Coronary artery (tissue), 2 donors: Measurements from ENCODE around the gene PLEKHS1.
"Not testable (repeated sequence)": the region's sequence is repeated elsewhere in the genome, so short reads cannot be mapped to it uniquely, and the experiment has no call there.

Source experiments
- DNase-seq: peaks from one replicate; pipeline ENCODE4 v3.0.0-alpha.2; 2017; ENCODE audit warnings: low spot score
- H3K27ac ChIP-seq, 2 donors: fragments of 200-600 bp; sonication (generic); one replicate each; pipeline ENCODE4 v1.5.1; 2016 to 2019
- H3K4me3 ChIP-seq: fragments of 200-600 bp; sonication (generic); 2 replicates; pipeline ENCODE4 v1.5.1; 2016; ENCODE audit warnings: mild to moderate bottlenecking, moderate library complexity
- CTCF ChIP-seq: fragments of 200-600 bp; sonication (generic); IDR thresholded peaks from one replicate; pipeline ENCODE4 v1.5.1; 2019; ENCODE audit warnings: antibody characterized with exemption

The PLEKHS1 gene

GRCh38 chr10:113788604-113789083 is 37.2 kb downstream of the PLEKHS1 start:
- DNase-seq: no peak
- H3K27ac ChIP-seq: no peak overlapping the region
- no peak for TF ChIP-seq CTCF
- no peak overlapping the region for H3K4me3 ChIP-seq

- no peak for DNase-seq
- H3K27ac ChIP-seq: no peak overlapping the region
- no peak for TF ChIP-seq CTCF
- no peak overlapping the region for H3K4me3 ChIP-seq
Observed at GRCh38 chr10:113791691-113792090, 40.2 kb downstream of the PLEKHS1 start.

DNA sequence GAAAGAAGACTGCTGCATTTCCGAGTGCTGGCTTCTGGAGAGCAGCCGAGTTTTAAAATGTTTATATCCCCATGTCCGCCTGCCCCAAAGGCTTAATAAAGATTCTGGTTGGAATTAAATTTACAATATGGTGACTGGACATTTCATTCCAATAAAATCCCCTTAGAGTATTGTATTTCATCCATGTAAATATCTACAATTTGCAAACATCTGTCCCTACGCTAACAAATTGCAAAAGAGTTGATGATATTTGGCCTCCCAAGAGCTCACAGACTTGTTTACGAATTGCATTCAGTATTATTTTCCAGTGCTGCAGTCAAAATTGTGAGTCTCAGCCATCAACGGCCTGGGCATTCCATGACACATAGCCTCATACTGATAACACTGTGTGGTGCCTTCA is 50.1 kb downstream of the PLEKHS1 start:
- no peak overlapping the region for H3K4me3 ChIP-seq
- no peak for DNase-seq
- TF ChIP-seq CTCF: no peak
- H3K27ac ChIP-seq: no peak overlapping the region

DNA sequence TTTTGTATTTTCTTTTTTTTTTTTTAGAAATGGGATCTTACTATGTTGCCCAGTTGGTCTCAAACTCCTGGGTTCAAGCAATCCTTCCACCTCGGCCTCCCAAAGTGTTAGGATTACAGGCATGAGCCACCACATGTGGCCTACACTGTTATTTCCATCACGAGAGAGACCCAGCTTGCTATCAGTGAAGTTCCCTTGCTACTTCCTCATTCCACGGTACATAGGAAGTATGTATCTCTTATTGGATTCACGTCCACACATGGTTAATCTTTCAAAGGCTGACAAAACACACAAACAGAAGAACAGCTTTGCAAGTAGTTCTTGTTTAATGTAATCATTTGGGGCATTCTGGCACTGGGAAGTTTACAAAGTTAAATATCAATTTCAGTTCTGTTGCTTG is 51.5 kb downstream of the PLEKHS1 start:
- no peak for TF ChIP-seq CTCF
- Histone ChIP-seq H3K27ac (no peak overlapping the region), H3K4me3 (no peak overlapping the region)
- DNase-seq: no peak

DNA sequence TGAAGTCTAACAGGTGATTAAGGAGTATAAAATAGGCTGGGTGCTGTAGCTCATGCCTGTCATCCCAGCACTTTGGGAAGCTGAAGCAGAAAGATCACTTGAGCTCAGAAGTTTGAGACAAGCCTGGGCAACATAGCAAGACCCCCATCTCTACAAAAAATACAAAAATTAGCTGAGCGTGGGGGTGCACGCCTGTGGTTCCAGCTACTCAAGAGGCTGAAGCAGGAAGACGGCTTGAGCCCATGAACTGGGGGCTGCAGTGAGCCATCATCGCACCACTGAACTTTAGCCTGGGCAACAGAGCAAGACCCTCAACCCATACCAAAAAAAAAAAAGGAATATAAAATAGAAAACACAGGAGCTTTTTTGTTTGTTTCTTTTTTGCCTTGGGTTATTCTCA is 55.0 kb downstream of the PLEKHS1 start:
- TF ChIP-seq CTCF: no peak
- H3K4me3 ChIP-seq: no peak overlapping the region

DNA sequence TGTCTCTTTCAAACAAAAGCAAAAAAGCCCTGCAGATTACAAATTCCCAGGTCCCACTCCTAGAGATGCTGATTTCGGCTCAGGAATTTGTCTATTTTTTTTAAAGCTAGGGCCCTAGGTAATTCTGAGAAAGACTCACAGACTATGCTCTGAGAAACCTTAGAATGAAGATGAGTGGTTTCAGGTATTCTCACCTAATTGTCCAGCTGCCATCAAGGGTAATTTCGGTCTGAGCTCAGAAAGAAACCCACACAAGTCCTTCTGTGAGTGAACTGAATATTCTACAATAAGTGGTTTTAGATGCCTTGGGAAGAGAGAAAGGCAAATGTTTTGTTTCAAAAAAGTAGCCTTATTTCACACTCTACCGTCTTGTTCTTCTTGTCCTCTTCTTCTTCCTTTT is 56.7 kb downstream of the PLEKHS1 start:
- no peak for TF ChIP-seq CTCF
- no peak for DNase-seq
- Histone ChIP-seq H3K27ac (no peak overlapping the region), H3K4me3 (no peak overlapping the region)

More for the DNA sequence above, 55.0 kb downstream of the PLEKHS1 start:
- no peak for DNase-seq
- H3K27ac ChIP-seq: no peak overlapping the region

- H3K27ac ChIP-seq, H3K4me3 ChIP-seq, DNase-seq: not testable (repeated sequence)
Observed at GRCh38 chr10:113814700-113815099, 63.2 kb downstream of the PLEKHS1 start.

- no peak for DNase-seq
- no peak for TF ChIP-seq CTCF
- no peak overlapping the region for H3K4me3 ChIP-seq
- H3K27ac ChIP-seq: no peak overlapping the region
Observed at GRCh38 chr10:113819989-113820388, 68.5 kb downstream of the PLEKHS1 start.
